ENCODE data around the gene GIT1.
A peak's percentile ranks its signal among the peaks of the same experiment; 100 is the strongest.

Gene GIT1

DNA sequence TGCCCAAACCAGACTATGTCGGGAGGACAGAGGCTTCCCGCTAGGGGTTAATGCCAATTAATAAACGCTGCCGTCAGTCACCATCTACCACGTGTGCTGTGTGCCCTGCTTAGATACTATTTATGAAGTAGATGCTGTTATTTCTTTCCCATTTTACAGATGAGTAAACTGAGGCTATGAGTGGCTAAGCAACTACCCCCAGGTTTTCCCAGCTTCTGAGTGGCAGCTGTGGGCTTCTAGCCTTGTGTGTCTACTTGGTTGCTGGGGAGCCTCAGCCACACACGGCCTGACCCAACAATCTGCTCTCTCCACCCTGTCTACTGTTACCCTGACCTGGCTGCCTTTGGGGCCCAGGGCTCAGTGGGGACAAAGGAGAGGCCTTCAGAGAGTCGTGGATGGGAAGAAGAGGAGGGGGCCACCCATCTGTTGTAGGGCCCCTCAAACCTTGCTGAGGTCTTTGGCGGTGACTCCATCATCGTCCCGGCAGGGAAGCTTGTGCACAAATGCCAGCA is 7.1 kb downstream of the GIT1 start:
- no peak overlapping the region for H3K4me3 ChIP-seq (ENCODE audit: low read depth, low read length)
- TF ChIP-seq, protein P1, sequence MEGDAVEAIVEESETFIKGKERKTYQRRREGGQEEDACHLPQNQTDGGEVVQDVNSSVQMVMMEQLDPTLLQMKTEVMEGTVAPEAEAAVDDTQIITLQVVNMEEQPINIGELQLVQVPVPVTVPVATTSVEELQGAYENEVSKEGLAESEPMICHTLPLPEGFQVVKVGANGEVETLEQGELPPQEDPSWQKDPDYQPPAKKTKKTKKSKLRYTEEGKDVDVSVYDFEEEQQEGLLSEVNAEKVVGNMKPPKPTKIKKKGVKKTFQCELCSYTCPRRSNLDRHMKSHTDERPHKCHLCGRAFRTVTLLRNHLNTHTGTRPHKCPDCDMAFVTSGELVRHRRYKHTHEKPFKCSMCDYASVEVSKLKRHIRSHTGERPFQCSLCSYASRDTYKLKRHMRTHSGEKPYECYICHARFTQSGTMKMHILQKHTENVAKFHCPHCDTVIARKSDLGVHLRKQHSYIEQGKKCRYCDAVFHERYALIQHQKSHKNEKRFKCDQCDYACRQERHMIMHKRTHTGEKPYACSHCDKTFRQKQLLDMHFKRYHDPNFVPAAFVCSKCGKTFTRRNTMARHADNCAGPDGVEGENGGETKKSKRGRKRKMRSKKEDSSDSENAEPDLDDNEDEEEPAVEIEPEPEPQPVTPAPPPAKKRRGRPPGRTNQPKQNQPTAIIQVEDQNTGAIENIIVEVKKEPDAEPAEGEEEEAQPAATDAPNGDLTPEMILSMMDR (IDR thresholded peaks at IDR 0.05; ENCODE audit: borderline replicate concordance, insufficient read depth, low read depth, low read length) = no peak

- H3K4me3 ChIP-seq (ENCODE audit: low read depth, low read length) = no peak overlapping the region
- TF ChIP-seq, protein P1 (IDR thresholded peaks at IDR 0.05; ENCODE audit: borderline replicate concordance, insufficient read depth, low read depth, low read length) = no peak
Measured at GRCh38 chr17:29581583-29582253, 7.7 kb downstream of the GIT1 start.

DNA sequence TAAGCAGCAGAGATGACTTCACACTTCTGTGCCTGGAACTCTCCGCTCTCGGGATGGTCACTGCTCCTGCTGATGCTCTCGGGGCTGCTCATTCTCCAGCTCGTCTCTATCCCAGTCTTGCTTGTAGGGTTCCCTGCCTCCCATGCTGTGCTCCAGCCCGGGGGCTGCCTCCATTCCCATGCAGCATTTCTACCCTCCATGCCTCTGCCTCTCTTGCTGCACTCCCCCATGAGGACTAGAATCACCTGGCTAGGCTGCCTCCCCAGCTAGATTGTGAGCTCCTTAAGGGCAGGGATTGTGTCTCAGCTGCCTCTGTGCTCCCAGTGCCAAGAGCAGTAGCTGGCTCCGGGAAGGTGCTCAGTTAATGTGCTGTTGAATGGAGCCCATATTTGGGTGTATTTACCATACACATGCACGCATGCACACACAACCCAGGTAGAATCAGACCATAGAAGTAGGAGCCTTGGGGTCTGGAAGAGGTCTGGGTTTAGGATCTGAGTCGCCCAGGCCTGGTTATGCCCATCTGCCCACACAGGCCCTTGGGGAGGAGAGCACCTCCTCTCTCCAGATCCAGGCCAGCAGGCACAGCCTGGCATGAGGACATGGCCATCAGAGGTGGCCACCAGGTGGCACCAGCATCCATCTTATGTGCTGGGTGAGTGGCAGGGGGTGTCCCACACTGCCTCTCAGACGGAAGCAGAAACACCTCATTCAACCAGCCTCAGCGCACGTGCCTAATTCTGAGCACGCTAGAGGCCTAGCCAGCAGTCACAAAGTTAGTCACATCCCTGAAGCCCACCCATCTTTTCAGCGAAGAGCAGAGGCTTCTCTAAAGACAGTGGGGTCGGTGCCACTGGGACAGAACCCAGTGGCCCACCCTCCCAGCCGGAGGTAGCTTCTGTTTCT is 9.3 kb downstream of the GIT1 start:
- no peak overlapping the region for H3K4me3 ChIP-seq (ENCODE audit: low read depth, low read length)
- TF ChIP-seq, protein P1 (IDR thresholded peaks at IDR 0.05; ENCODE audit: borderline replicate concordance, insufficient read depth, low read depth, low read length) = peak; percentile 89

- H3K4me3 ChIP-seq (ENCODE audit: low read depth, low read length) = no peak overlapping the region
- TF ChIP-seq, protein P1 (IDR thresholded peaks at IDR 0.05; ENCODE audit: borderline replicate concordance, insufficient read depth, low read depth, low read length) = no peak
Measured at GRCh38 chr17:29578626-29579485, 10.6 kb downstream of the GIT1 start.

- TF ChIP-seq, protein P1 (IDR thresholded peaks at IDR 0.05; ENCODE audit: borderline replicate concordance, insufficient read depth, low read depth, low read length) = no peak
- H3K4me3 ChIP-seq (ENCODE audit: low read depth, low read length) = no peak overlapping the region
Measured at GRCh38 chr17:29577385-29578211, 11.8 kb downstream of the GIT1 start.

DNA sequence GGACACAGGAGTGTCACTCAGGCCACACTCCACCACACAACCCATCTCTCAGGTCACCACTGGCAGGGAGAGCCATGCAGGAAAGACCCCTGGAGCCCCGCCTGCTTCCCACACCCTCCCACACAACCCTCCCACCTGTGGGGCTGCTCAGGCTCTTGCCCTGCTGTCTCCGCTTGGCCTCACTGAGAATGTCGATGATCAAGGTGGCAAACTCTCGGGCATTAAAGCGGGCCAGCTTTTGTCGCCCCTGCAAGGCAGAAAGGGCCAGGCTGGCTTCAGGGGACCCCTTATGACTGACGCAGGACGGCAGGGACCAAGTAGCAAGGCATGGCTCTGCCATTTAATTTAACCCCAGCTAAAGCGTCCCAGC is 12.5 kb downstream of the GIT1 start:
- TF ChIP-seq, protein P1 (IDR thresholded peaks at IDR 0.05; ENCODE audit: borderline replicate concordance, insufficient read depth, low read depth, low read length) = no peak
- H3K4me3 ChIP-seq (ENCODE audit: low read depth, low read length) = no peak overlapping the region

Measured in GM12875 (cell line).